ENCODE measurements around the gene PXK.

The PXK gene

GRCh38 chr3:58470363-58471024 is 137.8 kb downstream of the PXK start:
- no peak for FAIRE-seq

- no peak for FAIRE-seq
These were observed 138.6 kb downstream of the PXK start for GRCh38 chr3:58471025-58471887.

GRCh38 chr3:58473275-58473674 is 140.6 kb downstream of the PXK start:
- no peak for FAIRE-seq

GRCh38 chr3:58474348-58474911 is 141.7 kb downstream of the PXK start:
- no peak for FAIRE-seq

GRCh38 chr3:58474967-58475578 is 142.4 kb downstream of the PXK start:
- no peak for FAIRE-seq

Data from endometrium (tissue), 2 donors.